ENCODE data around the gene RHOBTB3. TPM values are rescaled to one million over a fixed set of nuclear protein-coding genes. Genes with fewer than 3 reads are reported as not detected.
"Not testable (repeated sequence)": the region's sequence is repeated elsewhere in the genome, so short reads cannot be mapped to it uniquely, and the experiment has no call there.

Gene RHOBTB3
- total RNA-seq, 2 donors from 2014 or later: 56.2 to 89.9 TPM

- TF ChIP-seq CTCF (IDR thresholded peaks at IDR 0.05): no peak
- H3K36me3 ChIP-seq: no peaks in the 10 kb centered on the region
- H3K4me1 ChIP-seq: peaks cover 0 to 21% of the 10 kb centered on the region in 2 donors
- peak overlapping the region; percentile 92 to 95 for H3K27ac ChIP-seq
- no peaks in the 10 kb centered on the region for H3K27me3 ChIP-seq
- H3K9me3 ChIP-seq: no peaks in the 10 kb centered on the region
- no peak overlapping the region for H3K4me3 ChIP-seq
- DNase-seq (ENCODE audit: low spot score): no peak
Observed at GRCh38 chr5:95836544-95836943, 105.4 kb downstream of the RHOBTB3 start.

GRCh38 chr5:95836971-95837370, 105.8 kb downstream of the RHOBTB3 start:
- H3K9me3 ChIP-seq, H3K36me3 ChIP-seq, H3K27me3 ChIP-seq, H3K4me3 ChIP-seq: not testable (repeated sequence)
- peak overlapping the region; percentile 92 to 95 for H3K27ac ChIP-seq
- H3K4me1 ChIP-seq: peaks cover 0 to 21% of the 10 kb centered on the region in 2 donors
- peak; percentile 57 for DNase-seq (ENCODE audit: low spot score)

- no peak for TF ChIP-seq CTCF (IDR thresholded peaks at IDR 0.05)
- H3K36me3 ChIP-seq: no peaks in the 10 kb centered on the region
- peak; percentile 52 for DNase-seq (ENCODE audit: low spot score)
- no peaks in the 10 kb centered on the region for H3K9me3 ChIP-seq
- no peaks in the 10 kb centered on the region for H3K27me3 ChIP-seq
- peak overlapping the region; percentile 92 to 95 for H3K27ac ChIP-seq
- no peak overlapping the region for H3K4me3 ChIP-seq
- H3K4me1 ChIP-seq: peaks cover 0 to 24% of the 10 kb centered on the region in 2 donors
Observed at GRCh38 chr5:95837492-95837891, 106.4 kb downstream of the RHOBTB3 start.

- no peak overlapping the region for H3K4me3 ChIP-seq
- H3K9me3 ChIP-seq: no peaks in the 10 kb centered on the region
- no peaks in the 10 kb centered on the region for H3K27me3 ChIP-seq
- DNase-seq (ENCODE audit: low spot score): peak; percentile 57
- no peaks in the 10 kb centered on the region for H3K36me3 ChIP-seq
- H3K4me1 ChIP-seq: peaks cover 0 to 30% of the 10 kb centered on the region in 2 donors
- no peak for TF ChIP-seq CTCF (IDR thresholded peaks at IDR 0.05)
- H3K27ac ChIP-seq: peak overlapping the region; percentile 92 to 95
Observed at GRCh38 chr5:95838001-95838520, 106.9 kb downstream of the RHOBTB3 start.

- Histone ChIP-seq H3K4me3 (no peak overlapping the region), H3K9me3 (no peaks in the 10 kb centered on the region), H3K27ac (peak overlapping the region in 1 of 2 donors; percentile 92), H3K36me3 (no peaks in the 10 kb centered on the region), H3K27me3 (no peaks in the 10 kb centered on the region), H3K4me1 (peaks cover 0 to 35% of the 10 kb centered on the region in 2 donors)
- no peak for DNase-seq (ENCODE audit: low spot score)
- TF ChIP-seq CTCF (IDR thresholded peaks at IDR 0.05): no peak
Observed at GRCh38 chr5:95838556-95838955, 107.4 kb downstream of the RHOBTB3 start.

- no peak overlapping the region for H3K27ac ChIP-seq
- H3K9me3 ChIP-seq: no peaks in the 10 kb centered on the region
- no peak for DNase-seq (ENCODE audit: low spot score)
- H3K4me1 ChIP-seq: peaks cover 0 to 40% of the 10 kb centered on the region in 2 donors
- H3K36me3 ChIP-seq: no peaks in the 10 kb centered on the region
- H3K4me3 ChIP-seq: no peak overlapping the region
- no peaks in the 10 kb centered on the region for H3K27me3 ChIP-seq
- no peak for TF ChIP-seq CTCF (IDR thresholded peaks at IDR 0.05)
Observed at GRCh38 chr5:95839658-95840057, 108.5 kb downstream of the RHOBTB3 start.
